ENCODE measurements around the gene ASB13. TPM values are rescaled to one million over a fixed set of nuclear protein-coding genes. Genes with fewer than 3 reads are reported as not detected.

Gene ASB13
- total and polyA plus RNA-seq, 2 experiments from 2014 or later = 16.9 to 18.1 TPM

GRCh38 chr10:5620966-5621365 is 45.4 kb downstream of the ASB13 start:
- Histone ChIP-seq H3K9me3 (ENCODE audit: low read depth) (no peaks in the 10 kb centered on the region), H4K20me1 (ENCODE audit: insufficient read depth, poor library complexity, severe bottlenecking) (no peaks in the 10 kb centered on the region), H3K27me3 (no peaks in the 10 kb centered on the region), H3K4me1 (ENCODE audit: insufficient read depth) (peaks cover 32% of the 10 kb centered on the region), H3K36me3 (replicated peaks; ENCODE audit: insufficient read depth, low read depth) (no peaks in the 10 kb centered on the region), H3K79me2 (no peaks in the 10 kb centered on the region), H3K9me2 (replicated peaks; ENCODE audit: insufficient read depth) (no peaks in the 10 kb centered on the region), H3K4me2 (no peak overlapping the region), H3K27ac (no peak overlapping the region), H2AFZ (no peak overlapping the region), H3K4me3 (no peak overlapping the region)
- 89% methylated on average over 16 of the region's 16 CpGs for WGBS (ENCODE audit: low lambda C conversion rate, missing lambda C conversion rate)
- TF ChIP-seq EZH2phosphoT487 (IDR thresholded peaks at IDR 0.05; ENCODE audit: low read depth, severe bottlenecking, unreplicated experiment) = no peak
- DNase-seq (ENCODE audit: low spot score) = no peak

GRCh38 chr10:5620223-5620721 is 46.1 kb downstream of the ASB13 start:
- Histone ChIP-seq H3K4me1 (ENCODE audit: insufficient read depth) (peaks cover 32% of the 10 kb centered on the region), H3K9me3 (ENCODE audit: low read depth) (no peaks in the 10 kb centered on the region), H3K27ac (peak overlapping the region; percentile 76), H2AFZ (no peak overlapping the region), H3K4me3 (no peak overlapping the region), H3K79me2 (no peaks in the 10 kb centered on the region), H3K4me2 (no peak overlapping the region), H3K27me3 (no peaks in the 10 kb centered on the region), H3K9me2 (replicated peaks; ENCODE audit: insufficient read depth) (no peaks in the 10 kb centered on the region), H4K20me1 (ENCODE audit: insufficient read depth, poor library complexity, severe bottlenecking) (no peaks in the 10 kb centered on the region), H3K36me3 (replicated peaks; ENCODE audit: insufficient read depth, low read depth) (no peaks in the 10 kb centered on the region)
- WGBS (ENCODE audit: low lambda C conversion rate, missing lambda C conversion rate) = 94% methylated on average over 11 of the region's 11 CpGs
- no peak for DNase-seq (ENCODE audit: low spot score)
- TF ChIP-seq EZH2phosphoT487 (IDR thresholded peaks at IDR 0.05; ENCODE audit: low read depth, severe bottlenecking, unreplicated experiment) = no peak
- no peak for TF ChIP-seq EZH2 (IDR thresholded peaks at IDR 0.05; ENCODE audit: borderline replicate concordance)
- no peak for TF ChIP-seq CTCF (IDR thresholded peaks at IDR 0.05; ENCODE audit: poor library complexity)

DNA sequence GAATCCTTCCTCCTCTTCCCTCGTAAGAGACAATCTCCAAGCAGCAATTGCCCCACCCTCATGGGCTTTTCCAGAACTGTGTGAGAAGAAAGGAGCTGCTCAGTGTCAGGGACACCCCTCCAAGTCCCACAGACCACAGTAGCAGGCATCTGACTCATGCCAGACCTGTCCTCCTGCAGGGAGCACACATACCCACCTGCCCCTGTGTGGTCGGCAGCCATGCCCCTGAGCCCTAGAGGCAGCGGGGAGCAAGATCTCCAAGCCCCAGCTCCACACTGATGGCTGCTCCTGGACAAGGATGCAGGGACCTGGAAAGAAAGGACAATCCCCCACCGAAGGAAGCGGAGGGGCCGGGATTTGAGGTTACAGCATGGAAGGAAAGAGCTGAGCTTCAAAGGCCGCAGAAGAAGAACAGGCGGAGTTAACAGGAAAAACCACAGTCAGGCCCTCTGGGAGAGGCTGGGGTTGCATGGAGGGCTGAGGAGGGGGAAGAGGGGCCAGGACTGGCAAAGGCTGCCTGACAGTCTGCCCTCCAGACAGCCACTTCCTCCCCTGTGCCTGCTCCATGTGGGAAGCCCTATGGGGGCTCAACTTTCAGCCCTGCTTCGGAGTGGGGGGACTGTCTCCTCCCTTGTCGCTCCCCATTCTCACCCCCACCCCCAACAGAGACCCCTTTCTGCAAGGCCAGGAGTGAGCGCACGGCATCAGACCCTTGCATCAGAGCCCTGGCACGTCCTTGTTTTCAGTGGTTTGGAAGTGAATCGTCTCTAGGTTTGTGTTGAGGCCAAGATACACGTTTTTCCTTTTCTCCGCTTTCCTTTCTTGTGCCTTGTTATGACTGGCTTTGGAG is 46.8 kb downstream of the ASB13 start:
- H3K4me1 ChIP-seq (ENCODE audit: insufficient read depth) = peaks cover 32% of the 10 kb centered on the region
- no peaks in the 10 kb centered on the region for H4K20me1 ChIP-seq (ENCODE audit: insufficient read depth, poor library complexity, severe bottlenecking)
- TF ChIP-seq CTCF (IDR thresholded peaks at IDR 0.05; ENCODE audit: poor library complexity) (no peak), EZH2phosphoT487 (IDR thresholded peaks at IDR 0.05; ENCODE audit: low read depth, severe bottlenecking, unreplicated experiment) (no peak), EZH2 (IDR thresholded peaks at IDR 0.05; ENCODE audit: borderline replicate concordance) (no peak)
- peak overlapping the region; percentile 76 for H3K27ac ChIP-seq
- H3K79me2 ChIP-seq = no peaks in the 10 kb centered on the region
- no peaks in the 10 kb centered on the region for H3K9me3 ChIP-seq (ENCODE audit: low read depth)
- no peak overlapping the region for H3K4me3 ChIP-seq
- no peaks in the 10 kb centered on the region for H3K36me3 ChIP-seq (replicated peaks; ENCODE audit: insufficient read depth, low read depth)
- no peak for DNase-seq (ENCODE audit: low spot score)
- 68% methylated on average over 16 of the region's 16 CpGs for WGBS (ENCODE audit: low lambda C conversion rate, missing lambda C conversion rate)
- no peaks in the 10 kb centered on the region for H3K27me3 ChIP-seq
- no peak overlapping the region for H2AFZ ChIP-seq
- H3K9me2 ChIP-seq (replicated peaks; ENCODE audit: insufficient read depth) = no peaks in the 10 kb centered on the region
- no peak overlapping the region for H3K4me2 ChIP-seq

GRCh38 chr10:5618829-5619228 is 47.6 kb downstream of the ASB13 start:
- H3K9me3 ChIP-seq (ENCODE audit: low read depth) = no peaks in the 10 kb centered on the region
- H3K4me3 ChIP-seq = no peak overlapping the region
- H3K9me2 ChIP-seq (replicated peaks; ENCODE audit: insufficient read depth) = no peaks in the 10 kb centered on the region
- no peaks in the 10 kb centered on the region for H3K27me3 ChIP-seq
- H3K4me1 ChIP-seq (ENCODE audit: insufficient read depth) = peaks cover 37% of the 10 kb centered on the region
- no peak overlapping the region for H3K4me2 ChIP-seq
- no peaks in the 10 kb centered on the region for H3K79me2 ChIP-seq
- no peak for DNase-seq (ENCODE audit: low spot score)
- WGBS (ENCODE audit: low lambda C conversion rate, missing lambda C conversion rate) = 50% methylated on average over 12 of the region's 12 CpGs
- TF ChIP-seq EZH2 (IDR thresholded peaks at IDR 0.05; ENCODE audit: borderline replicate concordance) = no peak
- no peak for TF ChIP-seq CTCF (IDR thresholded peaks at IDR 0.05; ENCODE audit: poor library complexity)
- no peak for TF ChIP-seq EZH2phosphoT487 (IDR thresholded peaks at IDR 0.05; ENCODE audit: low read depth, severe bottlenecking, unreplicated experiment)
- H3K36me3 ChIP-seq (replicated peaks; ENCODE audit: insufficient read depth, low read depth) = no peaks in the 10 kb centered on the region
- no peaks in the 10 kb centered on the region for H4K20me1 ChIP-seq (ENCODE audit: insufficient read depth, poor library complexity, severe bottlenecking)
- no peak overlapping the region for H2AFZ ChIP-seq
- peak overlapping the region; percentile 76 for H3K27ac ChIP-seq
